Fibroblast of lung (primary cell): Measurements from ENCODE around the gene NKAIN4. TPM values are rescaled to one million over a fixed set of nuclear protein-coding genes. Genes with fewer than 3 reads are reported as not detected.

ENCODE experiments used
- DNase-seq, 2 donors: peaks; one replicate each; pipeline versions ENCODE4 v3.0.0 to v3.0.0-alpha.2; 2010; ENCODE audit warnings: low read depth in 2 of 2
- H2AFZ ChIP-seq: 2 replicates; pipeline ENCODE4 v1.5.1; 2012; ENCODE audit warnings: low read length, control low read depth, inconsistent platforms
- H3K27ac ChIP-seq: 2 replicates; pipeline ENCODE4 v1.5.1; 2011; ENCODE audit warnings: low read length, control low read depth; ENCODE audit not compliant: insufficient read depth
- H3K27me3 ChIP-seq: 2 replicates; pipeline ENCODE4 v1.5.1; 2011; ENCODE audit warnings: mild to moderate bottlenecking, low read length; ENCODE audit not compliant: control insufficient read depth, insufficient read depth
- H3K36me3 ChIP-seq: 2 replicates; pipeline ENCODE4 v1.5.1; 2011; ENCODE audit warnings: low read length; ENCODE audit not compliant: control insufficient read depth, insufficient read depth
- H3K4me1 ChIP-seq: 2 replicates; pipeline ENCODE4 v1.5.1; 2011; ENCODE audit warnings: low read length; ENCODE audit not compliant: control insufficient read depth, insufficient read depth; ENCODE audit errors: extremely low read depth
- H3K4me2 ChIP-seq: 2 replicates; pipeline ENCODE4 v1.5.1; 2011; ENCODE audit warnings: low read length, control low read depth; ENCODE audit not compliant: insufficient read depth; ENCODE audit errors: extremely low read depth
- H3K4me3 ChIP-seq, 4 experiments: fragments of 200-600 bp in 1 of 4; sonication (generic) in 1 of 4; replicated peaks in 1 of 4; 2 replicates each; pipeline ENCODE4 v1.5.1; 2011 to 2016; ENCODE audit warnings: low read length in 4 of 4, low read depth in 3 of 4, mild to moderate bottlenecking in 3 of 4, control low read depth in 2 of 4, inconsistent platforms in 1 of 4, mixed read lengths in 1 of 4; ENCODE audit not compliant: insufficient read depth in 1 of 4; ENCODE audit errors: control extremely low read depth in 1 of 4
- H3K79me2 ChIP-seq: 2 replicates; pipeline ENCODE4 v1.5.1; 2012; ENCODE audit warnings: mild to moderate bottlenecking, low read length, inconsistent platforms; ENCODE audit not compliant: control insufficient read depth, insufficient read depth
- H3K9ac ChIP-seq: 2 replicates; pipeline ENCODE4 v1.5.1; 2011; ENCODE audit warnings: mild to moderate bottlenecking, low read length, control low read depth; ENCODE audit not compliant: insufficient read depth
- H3K9me3 ChIP-seq: 2 replicates; pipeline ENCODE4 v1.5.1; 2012; ENCODE audit warnings: low read depth, low read length; ENCODE audit not compliant: control insufficient read depth, insufficient read depth
- H4K20me1 ChIP-seq: 2 replicates; pipeline ENCODE4 v1.5.1; 2011; ENCODE audit warnings: low read length; ENCODE audit not compliant: control insufficient read depth, insufficient read depth; ENCODE audit errors: extremely low read depth
- EZH2 ChIP-seq: IDR thresholded peaks from 2 replicates; pipeline ENCODE4 v1.5.1; 2012; ENCODE audit warnings: low read length, control low read depth, mild to moderate bottlenecking; ENCODE audit errors: missing control alignments
- polyA plus RNA-seq, 2 donors: library from polyadenylated mRNA; depleted of rRNA in 1 of 2; stranded (reverse) in 1 of 2; unstranded in 1 of 2; fragments of >200 nt; gene quantifications; 2 replicates each; pipeline ENCODE4 v1.2.1, GENCODE V29; 2011 to 2012; ENCODE audit warnings: missing spikeins in 1 of 2
- total RNA-seq: library from RNA; depleted of rRNA; stranded (reverse); fragments of >200 nt; gene quantifications from 2 replicates; pipeline ENCODE4 v1.2.1, GENCODE V29; 2014
- TF ChIP-seq, protein P1 (sequence below), 2 donors: IDR thresholded peaks in 1 of 2; conservative IDR thresholded peaks in 1 of 2; 1 replicate in 1 of 2; 2 replicates in 1 of 2; pipeline ENCODE4 v1.5.1; 2011 to 2012; ENCODE audit warnings: low read length in 2 of 2, control low read depth in 1 of 2, inconsistent platforms in 1 of 2, low read depth in 1 of 2, mild to moderate bottlenecking in 1 of 2

NKAIN4 gene
- total and polyA plus RNA-seq, 2 donors (not counting 1 experiment from before 2014, with no cell fraction given), result not detected

GRCh38 chr20:63210011-63210605, 44.2 kb downstream of the NKAIN4 start:
- no peak for DNase-seq
- Histone ChIP-seq H4K20me1 (no peaks in the 10 kb centered on the region), H3K4me2 (no peak overlapping the region), H3K4me1 (peaks cover 5% of the 10 kb centered on the region), H3K9ac (no peak overlapping the region), H3K36me3 (peaks cover 11% of the 10 kb centered on the region), H3K27ac (no peak overlapping the region), H3K79me2 (peaks cover 71% of the 10 kb centered on the region), H3K9me3 (no peaks in the 10 kb centered on the region), H3K4me3 (no peak overlapping the region), H2AFZ (no peak overlapping the region), H3K27me3 (no peaks in the 10 kb centered on the region)
- TF ChIP-seq, protein P1, sequence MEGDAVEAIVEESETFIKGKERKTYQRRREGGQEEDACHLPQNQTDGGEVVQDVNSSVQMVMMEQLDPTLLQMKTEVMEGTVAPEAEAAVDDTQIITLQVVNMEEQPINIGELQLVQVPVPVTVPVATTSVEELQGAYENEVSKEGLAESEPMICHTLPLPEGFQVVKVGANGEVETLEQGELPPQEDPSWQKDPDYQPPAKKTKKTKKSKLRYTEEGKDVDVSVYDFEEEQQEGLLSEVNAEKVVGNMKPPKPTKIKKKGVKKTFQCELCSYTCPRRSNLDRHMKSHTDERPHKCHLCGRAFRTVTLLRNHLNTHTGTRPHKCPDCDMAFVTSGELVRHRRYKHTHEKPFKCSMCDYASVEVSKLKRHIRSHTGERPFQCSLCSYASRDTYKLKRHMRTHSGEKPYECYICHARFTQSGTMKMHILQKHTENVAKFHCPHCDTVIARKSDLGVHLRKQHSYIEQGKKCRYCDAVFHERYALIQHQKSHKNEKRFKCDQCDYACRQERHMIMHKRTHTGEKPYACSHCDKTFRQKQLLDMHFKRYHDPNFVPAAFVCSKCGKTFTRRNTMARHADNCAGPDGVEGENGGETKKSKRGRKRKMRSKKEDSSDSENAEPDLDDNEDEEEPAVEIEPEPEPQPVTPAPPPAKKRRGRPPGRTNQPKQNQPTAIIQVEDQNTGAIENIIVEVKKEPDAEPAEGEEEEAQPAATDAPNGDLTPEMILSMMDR (conservative IDR thresholded peaks at IDR 0.05 in 1 of 2, IDR thresholded peaks at IDR 0.05 in 1 of 2; ENCODE audit: low read depth in 1 of 2, low read length in 2 of 2), result no peak
- no peak for TF ChIP-seq EZH2

DNA sequence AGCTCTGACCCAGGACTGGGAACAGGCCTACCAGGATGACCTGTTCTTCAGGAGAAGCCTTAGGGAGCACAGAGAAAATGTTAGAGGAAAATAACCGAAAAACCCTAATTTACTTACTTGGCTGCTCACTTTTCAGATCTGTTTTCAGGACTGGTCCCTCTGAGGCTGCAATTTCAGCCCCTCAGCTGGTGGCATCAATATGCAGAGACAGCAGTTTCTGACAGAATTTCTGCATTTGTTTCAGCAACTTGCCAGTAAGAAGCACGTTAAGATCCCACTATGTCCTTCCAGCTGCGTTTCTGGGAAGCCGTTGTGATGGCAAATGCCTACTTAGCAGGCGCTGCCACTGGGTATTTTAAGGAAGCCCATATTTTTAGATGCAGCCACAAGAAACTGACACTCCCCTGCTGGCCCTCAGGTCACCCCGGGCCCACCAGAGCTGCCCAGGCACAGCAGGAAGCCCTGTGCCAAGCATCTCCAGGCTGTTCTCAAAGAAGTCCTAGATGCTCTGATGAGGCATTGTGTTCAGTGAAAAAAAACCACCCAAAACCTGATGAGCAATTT, 45.8 kb downstream of the NKAIN4 start:
- no peaks in the 10 kb centered on the region for H3K27me3 ChIP-seq
- no peak overlapping the region for H3K27ac ChIP-seq
- peaks cover 59% of the 10 kb centered on the region for H3K79me2 ChIP-seq
- TF ChIP-seq EZH2, result no peak
- TF ChIP-seq, protein P1 (conservative IDR thresholded peaks at IDR 0.05 in 1 of 2, IDR thresholded peaks at IDR 0.05 in 1 of 2; ENCODE audit: low read depth in 1 of 2, low read length in 2 of 2), result no peak
- H3K4me1 ChIP-seq, result no peaks in the 10 kb centered on the region
- H2AFZ ChIP-seq, result no peak overlapping the region
- no peak for DNase-seq
- no peak overlapping the region for H3K4me2 ChIP-seq
- no peaks in the 10 kb centered on the region for H3K9me3 ChIP-seq
- H3K9ac ChIP-seq, result no peak overlapping the region
- H3K36me3 ChIP-seq, result peaks cover 19% of the 10 kb centered on the region
- no peaks in the 10 kb centered on the region for H4K20me1 ChIP-seq
- no peak overlapping the region for H3K4me3 ChIP-seq

- H2AFZ ChIP-seq, result no peak overlapping the region
- no peaks in the 10 kb centered on the region for H3K27me3 ChIP-seq
- H3K4me1 ChIP-seq, result no peaks in the 10 kb centered on the region
- no peak overlapping the region for H3K4me2 ChIP-seq
- no peaks in the 10 kb centered on the region for H3K9me3 ChIP-seq
- peaks cover 27% of the 10 kb centered on the region for H3K36me3 ChIP-seq
- no peak overlapping the region for H3K9ac ChIP-seq
- peaks cover 51% of the 10 kb centered on the region for H3K79me2 ChIP-seq
- no peak for TF ChIP-seq EZH2
- TF ChIP-seq, protein P1 (conservative IDR thresholded peaks at IDR 0.05 in 1 of 2, IDR thresholded peaks at IDR 0.05 in 1 of 2; ENCODE audit: low read depth in 1 of 2, low read length in 2 of 2), result no peak
- H3K4me3 ChIP-seq, result no peak overlapping the region
- H4K20me1 ChIP-seq, result no peaks in the 10 kb centered on the region
- DNase-seq, result peak in 1 of 2 donors; percentile 58
- H3K27ac ChIP-seq, result no peak overlapping the region
These were observed 47.4 kb downstream of the NKAIN4 start for GRCh38 chr20:63206878-63207277.
